Inflammatory macrophage treated with lipopolysaccharide for 4 hours (primary cell): ENCODE measurements around the gene FEM1B.
A peak's percentile ranks its signal among the peaks of the same experiment; 100 is the strongest.

Experiments
- DNase-seq: peaks from one replicate; pipeline ENCODE4 v3.0.0-alpha.2; 2020

FEM1B gene

GRCh38 chr15:68285259-68285980, 7.9 kb downstream of the FEM1B start:
- DNase-seq, result peak; percentile 79

DNA sequence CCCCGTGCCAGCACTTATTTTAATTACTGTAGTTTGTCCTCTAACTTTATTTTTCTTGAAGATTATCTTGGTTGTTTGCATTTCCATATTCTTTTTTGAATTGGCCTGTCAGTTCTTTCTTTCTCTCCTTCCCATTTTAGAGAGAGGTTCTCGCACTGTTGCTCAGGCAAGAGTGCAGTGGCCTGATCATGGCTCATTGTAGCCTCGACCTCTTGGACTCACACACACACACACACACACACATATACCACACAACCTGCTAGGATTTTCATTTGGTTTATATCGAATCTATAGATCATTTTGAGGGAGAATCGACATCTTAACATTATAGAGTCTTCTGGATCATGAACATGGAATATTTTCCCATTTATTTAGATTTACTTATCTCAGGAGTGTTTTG, 8.7 kb downstream of the FEM1B start:
- DNase-seq, result peak; percentile 23

DNA sequence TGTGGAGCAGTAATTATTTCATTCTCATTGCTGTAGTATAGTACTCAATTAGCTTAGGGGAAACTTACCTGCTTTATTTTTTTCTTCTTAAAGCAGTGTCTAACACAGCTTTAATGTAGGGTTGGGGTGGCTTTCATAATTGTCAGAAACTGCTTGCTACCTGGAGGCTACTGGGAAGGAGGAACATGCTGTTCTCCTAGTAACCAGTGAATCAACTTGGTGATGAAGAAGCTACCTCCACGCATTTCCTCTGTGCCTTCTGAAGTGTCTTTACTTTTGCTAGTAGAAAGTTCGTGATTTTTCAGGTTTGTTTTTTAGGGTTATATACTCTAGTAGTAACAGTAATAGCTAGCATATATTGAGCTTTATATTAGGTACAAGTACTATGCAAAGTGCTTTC, 11.5 kb downstream of the FEM1B start:
- no peak for DNase-seq

- DNase-seq, result no peak
Measured at GRCh38 chr15:68289621-68290352, 12.2 kb downstream of the FEM1B start.

DNA sequence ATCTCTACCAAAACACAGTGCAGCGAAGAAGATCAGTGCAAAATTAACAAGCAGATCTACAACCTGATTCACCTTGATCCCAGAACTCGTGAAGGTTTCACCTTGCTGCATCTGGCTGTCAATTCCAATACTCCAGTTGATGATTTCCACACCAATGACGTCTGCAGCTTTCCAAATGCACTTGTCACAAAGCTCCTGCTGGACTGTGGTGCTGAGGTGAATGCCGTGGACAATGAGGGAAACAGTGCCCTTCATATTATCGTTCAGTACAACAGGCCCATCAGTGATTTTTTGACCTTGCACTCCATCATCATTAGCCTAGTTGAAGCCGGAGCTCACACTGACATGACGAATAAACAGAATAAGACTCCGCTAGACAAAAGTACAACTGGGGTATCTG, 13.2 kb downstream of the FEM1B start:
- no peak for DNase-seq

DNA sequence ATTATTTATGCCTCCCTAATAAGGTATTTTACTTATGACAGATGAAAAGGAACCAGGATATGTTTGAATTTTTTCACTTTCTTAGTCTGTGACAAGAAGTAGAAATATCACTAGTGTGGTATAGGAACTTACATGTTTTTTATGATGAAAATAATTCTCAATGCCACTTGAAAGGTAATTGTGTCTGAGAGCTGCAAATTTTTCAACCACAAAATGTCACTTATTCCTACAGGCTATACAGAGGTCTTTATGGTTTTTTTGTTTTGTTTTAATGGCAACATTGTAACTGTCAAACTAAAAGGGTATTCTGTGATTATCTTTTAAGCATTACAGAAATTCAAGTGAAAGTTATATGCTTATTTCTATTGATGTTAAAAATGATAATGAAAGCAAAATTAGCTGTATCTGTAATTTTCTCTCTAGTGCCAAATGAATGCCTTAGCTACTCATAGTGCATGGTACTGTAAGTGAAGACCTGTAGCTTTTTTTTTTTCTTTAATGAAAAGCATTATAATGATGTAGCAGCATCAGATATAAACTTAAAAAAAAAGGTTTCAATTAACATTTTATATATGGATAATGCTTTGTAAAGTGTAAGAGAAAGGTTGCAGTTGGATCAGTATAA, 14.7 kb downstream of the FEM1B start:
- no peak for DNase-seq

DNA sequence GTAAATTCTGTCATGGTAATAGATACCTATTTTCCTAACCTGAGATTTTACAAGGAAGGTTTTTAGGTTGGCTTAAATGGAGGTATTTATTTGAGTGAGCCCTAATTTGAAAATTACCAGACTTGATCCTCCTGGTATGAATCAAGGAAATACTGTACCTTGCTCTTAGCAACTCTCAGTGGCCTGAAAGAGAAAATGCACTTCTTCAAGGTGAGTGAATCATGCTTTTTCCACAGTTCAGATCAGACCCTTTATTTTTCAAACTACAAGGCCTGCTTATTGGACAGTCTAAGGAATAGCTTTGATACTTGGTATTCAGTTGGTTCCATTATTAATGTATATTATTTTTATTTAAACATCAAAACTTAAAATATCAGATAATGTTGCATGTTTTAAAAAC, 15.4 kb downstream of the FEM1B start:
- DNase-seq, result no peak

- peak; percentile 28 for DNase-seq
Measured at GRCh38 chr15:68295014-68295805, 17.7 kb downstream of the FEM1B start.

DNA sequence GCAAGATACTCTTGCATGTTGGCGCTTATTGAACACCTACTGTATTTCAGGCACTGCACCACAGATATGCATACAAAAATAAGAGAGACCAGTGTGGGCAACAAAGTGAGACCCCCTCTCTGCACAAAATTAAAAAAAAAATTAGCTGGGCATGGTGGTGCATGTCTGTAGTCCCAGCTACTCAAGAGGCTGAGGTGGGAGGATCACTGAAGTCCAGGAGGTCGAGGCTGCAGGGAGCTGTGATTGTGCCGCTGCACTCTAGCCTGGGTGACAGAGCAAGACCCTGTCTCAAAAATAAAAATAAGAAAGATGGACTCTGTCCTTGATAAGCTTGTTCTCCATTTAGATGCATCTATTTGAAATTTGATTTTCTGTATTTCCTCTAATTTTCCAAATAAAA, 20.8 kb downstream of the FEM1B start:
- DNase-seq, result no peak

DNA sequence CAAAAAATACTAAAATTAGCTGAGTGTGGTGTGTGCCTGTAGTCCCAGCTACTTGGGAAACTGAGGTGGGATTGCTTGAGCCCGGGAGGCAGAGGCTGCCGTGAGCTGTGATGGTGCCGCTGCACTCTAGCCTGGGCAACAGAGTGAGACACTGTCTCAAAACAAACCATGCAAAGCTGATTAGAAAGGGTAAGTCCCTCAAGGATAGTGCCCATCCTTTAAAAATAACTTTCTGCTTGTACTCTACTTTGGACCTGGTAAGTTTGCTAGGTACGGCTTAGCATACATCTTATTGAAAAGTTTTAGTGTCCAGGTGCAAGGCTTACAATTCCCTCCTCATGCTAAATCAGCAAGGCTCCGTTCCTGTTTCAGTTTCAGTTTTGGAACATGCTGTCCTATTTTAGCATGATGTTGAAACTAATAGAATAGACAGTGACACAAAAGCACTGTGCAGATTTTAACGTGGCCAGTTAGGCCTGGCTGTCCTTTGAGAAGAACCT, 21.4 kb downstream of the FEM1B start:
- peak; percentile 86 for DNase-seq

- no peak for DNase-seq
Measured at GRCh38 chr15:68299436-68299835, 21.9 kb downstream of the FEM1B start.

DNA sequence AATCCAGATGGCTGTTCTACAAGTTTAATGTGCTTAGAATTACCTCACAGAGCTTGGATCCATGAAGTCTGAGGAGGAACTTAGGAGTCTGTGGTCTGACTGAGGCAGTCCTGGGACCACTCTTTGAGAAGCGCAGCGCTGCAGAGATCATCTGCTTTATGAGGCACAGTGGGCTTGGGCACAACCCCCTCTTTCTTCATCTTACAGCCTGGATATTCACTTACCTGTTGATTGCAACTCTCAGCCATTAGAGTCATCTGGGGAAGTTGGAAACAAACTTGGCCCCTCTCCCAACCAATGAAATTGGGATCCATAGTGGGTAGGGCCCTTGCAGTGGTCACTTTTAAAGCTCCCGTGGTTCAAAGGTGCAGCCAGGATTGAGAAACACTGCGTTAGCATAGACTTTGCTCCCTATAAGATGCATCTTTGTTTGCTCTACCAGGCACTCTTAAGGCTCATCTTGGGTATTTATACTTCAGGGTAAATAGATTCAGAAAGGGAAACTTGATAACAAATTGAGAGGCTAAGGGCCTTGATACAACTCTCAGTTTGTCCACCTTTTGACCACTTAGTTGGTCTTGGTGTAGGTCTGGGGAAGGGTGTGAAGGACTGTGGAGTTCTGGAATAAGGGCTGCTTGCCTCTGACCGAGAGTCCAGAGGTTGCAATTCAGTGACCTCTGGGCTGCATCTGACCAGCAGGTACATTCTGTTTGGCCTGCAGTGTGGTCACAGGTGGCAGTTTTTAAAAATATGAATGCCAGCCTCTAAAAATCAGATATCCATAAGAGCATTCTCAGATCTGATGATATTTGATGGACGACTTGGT, 22.8 kb downstream of the FEM1B start:
- no peak for DNase-seq

GRCh38 chr15:68301301-68301700, 23.8 kb downstream of the FEM1B start:
- DNase-seq, result peak; percentile 55

GRCh38 chr15:68302729-68303128, 25.2 kb downstream of the FEM1B start:
- DNase-seq, result no peak

- DNase-seq, result no peak
Measured at GRCh38 chr15:68303134-68303533, 25.6 kb downstream of the FEM1B start.

- DNase-seq, result peak; percentile 63
Measured at GRCh38 chr15:68303560-68304436, 26.3 kb downstream of the FEM1B start.

- no peak for DNase-seq
Measured at GRCh38 chr15:68304589-68305337, 27.2 kb downstream of the FEM1B start.

GRCh38 chr15:68305420-68305871, 27.9 kb downstream of the FEM1B start:
- no peak for DNase-seq

DNA sequence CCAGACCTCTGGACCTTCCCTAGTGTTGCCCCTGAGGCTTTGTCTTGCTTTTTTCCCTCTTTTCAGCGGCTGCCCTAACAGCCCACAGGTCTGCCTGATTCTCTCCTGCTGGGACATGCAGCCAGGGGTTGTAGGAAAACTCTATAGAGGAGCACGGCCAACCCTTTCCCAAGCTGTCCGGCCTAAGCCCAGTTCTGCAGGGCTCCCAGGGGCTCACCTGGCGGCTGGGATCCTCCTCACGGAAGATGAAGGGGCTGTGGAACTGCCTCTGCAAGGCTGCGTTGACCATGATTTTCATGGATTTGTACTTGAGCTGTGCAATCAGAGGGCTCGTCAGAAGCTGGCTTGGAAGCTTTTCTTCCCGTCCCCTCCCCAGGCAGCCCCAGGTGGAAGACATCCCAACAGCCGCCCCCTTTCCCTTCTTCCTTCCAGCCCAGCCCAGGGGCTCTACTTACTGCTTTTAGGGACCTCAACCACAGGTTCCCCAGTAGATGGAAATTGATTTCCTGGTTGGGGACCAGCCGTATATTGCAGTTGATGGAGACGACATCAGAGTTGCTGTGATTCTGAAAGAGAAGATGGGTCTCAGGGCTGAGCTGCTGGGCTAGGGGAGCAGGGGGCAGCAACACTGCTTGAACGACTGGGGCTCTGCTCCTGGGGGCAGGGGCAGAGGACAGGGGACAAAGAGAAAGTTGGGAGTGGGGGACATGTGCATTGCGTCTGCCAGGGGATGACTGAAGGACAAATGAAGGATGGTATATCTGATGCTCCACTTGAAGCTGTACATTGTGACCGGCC, 29.8 kb downstream of the FEM1B start:
- DNase-seq, result no peak
